ENCODE measurements around the gene AFTPH. TPM values are rescaled to one million over a fixed set of nuclear protein-coding genes. Genes with fewer than 3 reads are reported as not detected.

The AFTPH gene
- total RNA-seq, 1 experiment from 2014 or later, result 13.5 TPM

- H2BK12ac ChIP-seq (ENCODE audit: insufficient read length, low read depth, low read length), result no peak overlapping the region
- H3K9ac ChIP-seq (ENCODE audit: extremely low read depth, insufficient read length, low read length), result no peak overlapping the region
- no peaks in the 10 kb centered on the region for H3K79me2 ChIP-seq (ENCODE audit: insufficient read depth, low read length)
- H3K23me2 ChIP-seq (ENCODE audit: insufficient read length, low read depth, low read length, poor library complexity, severe bottlenecking), result no peaks in the 10 kb centered on the region
- no peak for DNase-seq
- no peak overlapping the region for H3K27ac Mint-ChIP-seq
- H3K18ac ChIP-seq (ENCODE audit: insufficient read length, low read depth, low read length), result no peak overlapping the region
- H3K14ac ChIP-seq (ENCODE audit: insufficient read depth, low read length), result no peak overlapping the region
- H3K36me3 Mint-ChIP-seq (ENCODE audit: insufficient read depth in 1 of 3, low read depth in 3 of 3), result no peaks in the 10 kb centered on the region
- no peak overlapping the region for H3K56ac ChIP-seq (ENCODE audit: insufficient read length, low read depth, low read length)
- no peak overlapping the region for H3K4me2 ChIP-seq (ENCODE audit: insufficient read depth, insufficient read length, low read length)
- H3K9me3 ChIP-seq (ENCODE audit: control insufficient read depth, low read depth, low read length), result no peaks in the 10 kb centered on the region
- no peak overlapping the region for H3K23ac ChIP-seq (ENCODE audit: insufficient read length, low read depth, low read length)
- peaks cover 2% of the 10 kb centered on the region; the same call in 1 of the 2 replicates for H3K4me1 ChIP-seq (ENCODE audit: insufficient read depth, low read length)
- H4K20me1 ChIP-seq (ENCODE audit: control insufficient read depth, insufficient read depth, insufficient read length), result no peaks in the 10 kb centered on the region
- H3T11ph ChIP-seq (ENCODE audit: low read length), result no peak overlapping the region
- no peak overlapping the region for H2BK15ac ChIP-seq (ENCODE audit: low read depth, low read length)
- H4K8ac ChIP-seq (replicated peaks; ENCODE audit: insufficient read length, low read depth, low read length), result no peak overlapping the region
- H3K27me3 ChIP-seq (ENCODE audit: insufficient read depth, low read length), result no peaks in the 10 kb centered on the region
- no peak overlapping the region for H4K5ac ChIP-seq (ENCODE audit: insufficient read length, low read depth, low read length)
- H3K4ac ChIP-seq (ENCODE audit: low read depth, low read length), result no peak overlapping the region
- no peaks in the 10 kb centered on the region for H3K79me1 ChIP-seq (ENCODE audit: insufficient read depth, low read depth, low read length, poor library complexity, severe bottlenecking)
- no peaks in the 10 kb centered on the region for H3K9me3 Mint-ChIP-seq
- no peak overlapping the region for H3K27ac ChIP-seq (ENCODE audit: insufficient read length, low read depth, low read length)
- no peak overlapping the region for H2AK5ac ChIP-seq (ENCODE audit: insufficient read length, low read length)
- peaks cover 4 to 14% of the 10 kb centered on the region in 2 experiments for H3K4me1 Mint-ChIP-seq
- TF ChIP-seq CTCF (conservative IDR thresholded peaks at IDR 0.05), result no peak
- H2BK20ac ChIP-seq (ENCODE audit: low read depth, low read length, poor library complexity, severe bottlenecking), result no peak overlapping the region
- no peak overlapping the region for H3K4me3 Mint-ChIP-seq
- no peak overlapping the region for H2BK5ac ChIP-seq (ENCODE audit: insufficient read length, low read length)
- whole genome bisulfite sequencing (ENCODE audit: extremely low coverage, insufficient read length, low lambda C conversion rate), result no CpG with 5 or more reads among the region's 10 CpGs
- no peaks in the 10 kb centered on the region; the same call in 1 of the 2 replicates for H3K27me3 Mint-ChIP-seq (ENCODE audit: low read depth)
- no peak overlapping the region for H2AFZ ChIP-seq (ENCODE audit: low read length)
- H2BK120ac ChIP-seq (ENCODE audit: low read depth, low read length, poor library complexity, severe bottlenecking), result no peak overlapping the region
- H4K91ac ChIP-seq (ENCODE audit: insufficient read length, low read depth, low read length), result no peak overlapping the region
These were observed 44.6 kb upstream of the AFTPH start for GRCh38 chr2:64479259-64480117.

Measured in H9 (cell line).